A549 (cell line): ENCODE measurements around the gene SHC3.

Experiments
- ESRRA ChIP-seq: fragments of 150-350 bp; IDR thresholded peaks from 2 replicates; pipeline ENCODE4 v1.6.1; 2014; ENCODE audit warnings: mild to moderate bottlenecking, low read length, borderline replicate concordance
- FOSB ChIP-seq: fragments of 250-450 bp; sonication (Bioruptor Pico); IDR thresholded peaks from 2 replicates; pipeline ENCODE4 v1.5.0; 2020; ENCODE audit warnings: mild to moderate bottlenecking, moderate library complexity
- HOXB5 ChIP-seq: fragments of 250-450 bp; sonication (Bioruptor Pico); IDR thresholded peaks from 2 replicates; pipeline ENCODE4 v1.5.0; 2020; ENCODE audit warnings: mild to moderate bottlenecking, moderate library complexity
- JUNB ChIP-seq: fragments of >200 bp; sonication (Bioruptor Twin); formaldehyde crosslinking; IDR thresholded peaks from 2 replicates; pipeline ENCODE4 v1.6.1; 2016
- KDM1A ChIP-seq: fragments of 200-600 bp; sonication (generic); IDR thresholded peaks from 2 replicates; pipeline ENCODE4 v1.6.1; 2016; ENCODE audit warnings: low read depth, mild to moderate bottlenecking
- PBX3 ChIP-seq: IDR thresholded peaks from 2 replicates; pipeline ENCODE4 v1.6.1; 2012
- SREBF2 ChIP-seq: fragments of 450-650 bp; IDR thresholded peaks from 2 replicates; pipeline ENCODE4 v1.6.1; 2014; ENCODE audit warnings: mild to moderate bottlenecking, moderate library complexity
- TF ChIP-seq, protein P1 (sequence below): IDR thresholded peaks from 2 replicates; pipeline ENCODE4 v1.6.1; 2012
- TF ChIP-seq, protein P2 (sequence below): fragments of >200 bp; sonication (Bioruptor Twin); formaldehyde crosslinking; IDR thresholded peaks from 3 replicates; pipeline ENCODE4 v1.5.1; 2016
- TF ChIP-seq, protein P3 (sequence below): fragments of 200-600 bp; sonication (generic); IDR thresholded peaks from 2 replicates; pipeline ENCODE4 v1.6.1; 2016; ENCODE audit warnings: antibody characterized with exemption, mild to moderate bottlenecking, moderate library complexity

DNA sequence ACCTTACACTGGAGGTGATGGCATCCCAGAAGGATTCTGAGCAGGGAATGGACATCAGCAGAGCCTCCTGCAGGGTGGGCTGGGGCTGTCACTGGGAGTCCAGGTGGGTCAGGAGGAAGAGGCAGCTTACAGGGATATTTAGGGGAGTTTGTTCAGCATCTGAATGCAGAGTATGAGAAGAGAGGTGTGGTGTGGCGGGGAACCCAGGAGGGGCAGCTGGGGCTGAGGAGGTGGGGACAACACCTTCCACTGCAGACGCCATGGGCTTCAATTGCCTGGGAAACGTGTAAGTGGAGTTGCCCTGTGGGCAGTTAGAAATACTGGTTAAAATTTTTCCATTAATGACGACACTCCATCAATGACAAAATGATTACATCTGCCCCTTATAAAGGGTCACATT, 153.9 kb downstream of the SHC3 start:
- TF ChIP-seq ESRRA (no peak), HOXB5 (no peak), SREBF2 (no peak), FOSB (CRISPR knock-in tag) (no peak), JUNB (no peak), PBX3 (no peak), KDM1A (no peak)
- TF ChIP-seq, protein P1, sequence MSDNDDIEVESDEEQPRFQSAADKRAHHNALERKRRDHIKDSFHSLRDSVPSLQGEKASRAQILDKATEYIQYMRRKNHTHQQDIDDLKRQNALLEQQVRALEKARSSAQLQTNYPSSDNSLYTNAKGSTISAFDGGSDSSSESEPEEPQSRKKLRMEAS: no peak
- TF ChIP-seq, protein P2, sequence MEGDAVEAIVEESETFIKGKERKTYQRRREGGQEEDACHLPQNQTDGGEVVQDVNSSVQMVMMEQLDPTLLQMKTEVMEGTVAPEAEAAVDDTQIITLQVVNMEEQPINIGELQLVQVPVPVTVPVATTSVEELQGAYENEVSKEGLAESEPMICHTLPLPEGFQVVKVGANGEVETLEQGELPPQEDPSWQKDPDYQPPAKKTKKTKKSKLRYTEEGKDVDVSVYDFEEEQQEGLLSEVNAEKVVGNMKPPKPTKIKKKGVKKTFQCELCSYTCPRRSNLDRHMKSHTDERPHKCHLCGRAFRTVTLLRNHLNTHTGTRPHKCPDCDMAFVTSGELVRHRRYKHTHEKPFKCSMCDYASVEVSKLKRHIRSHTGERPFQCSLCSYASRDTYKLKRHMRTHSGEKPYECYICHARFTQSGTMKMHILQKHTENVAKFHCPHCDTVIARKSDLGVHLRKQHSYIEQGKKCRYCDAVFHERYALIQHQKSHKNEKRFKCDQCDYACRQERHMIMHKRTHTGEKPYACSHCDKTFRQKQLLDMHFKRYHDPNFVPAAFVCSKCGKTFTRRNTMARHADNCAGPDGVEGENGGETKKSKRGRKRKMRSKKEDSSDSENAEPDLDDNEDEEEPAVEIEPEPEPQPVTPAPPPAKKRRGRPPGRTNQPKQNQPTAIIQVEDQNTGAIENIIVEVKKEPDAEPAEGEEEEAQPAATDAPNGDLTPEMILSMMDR: no peak
- TF ChIP-seq, protein P3, sequence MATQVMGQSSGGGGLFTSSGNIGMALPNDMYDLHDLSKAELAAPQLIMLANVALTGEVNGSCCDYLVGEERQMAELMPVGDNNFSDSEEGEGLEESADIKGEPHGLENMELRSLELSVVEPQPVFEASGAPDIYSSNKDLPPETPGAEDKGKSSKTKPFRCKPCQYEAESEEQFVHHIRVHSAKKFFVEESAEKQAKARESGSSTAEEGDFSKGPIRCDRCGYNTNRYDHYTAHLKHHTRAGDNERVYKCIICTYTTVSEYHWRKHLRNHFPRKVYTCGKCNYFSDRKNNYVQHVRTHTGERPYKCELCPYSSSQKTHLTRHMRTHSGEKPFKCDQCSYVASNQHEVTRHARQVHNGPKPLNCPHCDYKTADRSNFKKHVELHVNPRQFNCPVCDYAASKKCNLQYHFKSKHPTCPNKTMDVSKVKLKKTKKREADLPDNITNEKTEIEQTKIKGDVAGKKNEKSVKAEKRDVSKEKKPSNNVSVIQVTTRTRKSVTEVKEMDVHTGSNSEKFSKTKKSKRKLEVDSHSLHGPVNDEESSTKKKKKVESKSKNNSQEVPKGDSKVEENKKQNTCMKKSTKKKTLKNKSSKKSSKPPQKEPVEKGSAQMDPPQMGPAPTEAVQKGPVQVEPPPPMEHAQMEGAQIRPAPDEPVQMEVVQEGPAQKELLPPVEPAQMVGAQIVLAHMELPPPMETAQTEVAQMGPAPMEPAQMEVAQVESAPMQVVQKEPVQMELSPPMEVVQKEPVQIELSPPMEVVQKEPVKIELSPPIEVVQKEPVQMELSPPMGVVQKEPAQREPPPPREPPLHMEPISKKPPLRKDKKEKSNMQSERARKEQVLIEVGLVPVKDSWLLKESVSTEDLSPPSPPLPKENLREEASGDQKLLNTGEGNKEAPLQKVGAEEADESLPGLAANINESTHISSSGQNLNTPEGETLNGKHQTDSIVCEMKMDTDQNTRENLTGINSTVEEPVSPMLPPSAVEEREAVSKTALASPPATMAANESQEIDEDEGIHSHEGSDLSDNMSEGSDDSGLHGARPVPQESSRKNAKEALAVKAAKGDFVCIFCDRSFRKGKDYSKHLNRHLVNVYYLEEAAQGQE: no peak
